GM18508 (cell line): ENCODE data around the gene LMAN2.
"Not testable (repeated sequence)": the region's sequence is repeated elsewhere in the genome, so short reads cannot be mapped to it uniquely, and the experiment has no call there.

Source experiments
- ATAC-seq: cut with Tn5 transposase; IDR thresholded peaks from one replicate; pipeline ENCODE4 v1.9.1; 2021; ENCODE audit warnings: moderate number of reproducible peaks; ENCODE audit not compliant: insufficient read depth, unreplicated experiment

Gene LMAN2

DNA sequence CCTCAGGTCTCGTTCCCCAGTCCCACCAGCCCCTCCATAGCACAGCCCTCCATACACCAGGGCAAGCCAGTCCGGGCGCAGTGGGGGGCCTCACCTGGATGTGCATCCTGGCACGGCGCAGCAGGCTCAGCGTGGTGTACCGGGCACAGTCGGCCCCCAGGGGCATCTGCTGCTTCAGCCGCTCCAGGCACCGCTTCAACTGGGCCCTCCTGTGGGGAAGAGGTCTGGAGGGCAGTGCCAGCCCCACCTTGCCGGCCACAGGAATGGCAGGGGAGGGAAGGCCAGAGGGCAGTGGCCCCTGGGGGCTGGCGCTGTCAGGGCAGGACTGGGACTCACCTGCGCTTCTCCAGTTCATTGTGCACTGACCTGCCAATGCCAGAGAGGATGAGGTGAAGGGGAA lies 41.1 kb downstream of the LMAN2 start:
- no peak for ATAC-seq

GRCh38 chr5:177309351-177310191 lies 41.9 kb downstream of the LMAN2 start:
- ATAC-seq, result no peak

DNA sequence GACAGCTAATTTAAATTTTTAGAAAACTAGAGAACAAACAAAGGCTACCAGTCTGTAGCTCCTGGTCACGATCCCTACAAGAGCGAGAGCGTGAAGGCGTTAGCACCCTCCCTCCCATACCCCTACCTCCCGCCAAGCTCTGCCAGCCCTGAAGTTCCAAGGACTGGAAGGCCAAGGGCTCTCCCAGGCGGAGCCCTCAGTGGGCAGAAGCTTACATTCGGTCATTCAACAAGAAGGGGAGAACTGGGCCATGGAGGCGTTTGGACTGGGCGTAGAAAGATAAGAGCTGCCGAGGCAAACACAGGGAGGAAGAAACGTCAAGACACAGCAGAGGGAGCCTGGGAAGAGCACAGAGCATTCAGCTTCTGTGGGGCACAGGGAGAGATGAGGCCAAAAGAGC lies 42.7 kb downstream of the LMAN2 start:
- ATAC-seq, result no peak

GRCh38 chr5:177307544-177308363 lies 43.7 kb downstream of the LMAN2 start:
- ATAC-seq, result no peak

- ATAC-seq, result no peak
Observed at GRCh38 chr5:177306674-177307543, 44.6 kb downstream of the LMAN2 start.

GRCh38 chr5:177306103-177306640 lies 45.3 kb downstream of the LMAN2 start:
- not testable (repeated sequence) for ATAC-seq

- ATAC-seq, result no peak
Observed at GRCh38 chr5:177304392-177305119, 46.9 kb downstream of the LMAN2 start.

GRCh38 chr5:177303925-177304391 lies 47.5 kb downstream of the LMAN2 start:
- no peak for ATAC-seq

GRCh38 chr5:177303121-177303924 lies 48.1 kb downstream of the LMAN2 start, which contains the start of the genes PRELID1 and RAB24:
TSS of gene PRELID1 (plus strand) at chr5:177303799. CDS start at chr5:177303986, 187 bp downstream.
TSS of gene RAB24 (minus strand) at chr5:177303719. CDS start at chr5:177303288, 431 bp downstream.
- ATAC-seq, result no peak

DNA sequence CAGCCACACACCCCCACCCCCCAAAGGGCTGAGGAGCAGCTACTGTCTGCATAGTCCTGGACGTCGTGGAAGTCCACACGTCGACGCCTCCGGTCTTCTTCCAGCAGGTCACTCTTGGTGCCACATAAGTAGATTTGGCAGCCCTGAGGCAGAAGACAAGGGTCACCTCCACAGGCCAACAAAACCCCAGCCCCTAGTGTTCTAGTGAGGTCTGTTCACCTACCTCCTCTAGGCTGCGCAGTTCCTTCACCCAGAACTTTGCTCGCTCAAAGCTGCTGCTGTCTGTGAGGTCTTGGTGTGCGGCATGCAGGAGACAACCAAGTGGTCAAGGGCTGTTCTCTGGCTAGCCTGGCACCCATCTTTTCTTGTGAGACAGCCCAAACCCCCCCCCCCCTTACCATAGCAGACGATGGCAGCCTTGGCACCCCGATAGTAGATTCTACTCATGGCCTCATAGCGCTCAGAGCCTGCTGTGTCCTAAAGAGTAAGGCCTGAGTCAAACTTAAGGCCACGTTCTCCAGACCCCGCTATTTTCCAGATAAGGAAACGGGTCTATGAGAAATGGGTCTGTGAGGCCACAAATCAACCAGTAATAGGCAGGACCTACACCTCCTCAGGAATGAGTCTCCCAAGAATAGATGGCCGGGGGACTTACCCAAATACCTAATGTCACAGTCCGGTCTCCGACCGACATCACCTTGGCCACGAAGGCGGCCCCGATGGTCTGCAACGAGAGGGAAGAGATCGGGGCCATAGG lies 48.9 kb downstream of the LMAN2 start:
- no peak for ATAC-seq

DNA sequence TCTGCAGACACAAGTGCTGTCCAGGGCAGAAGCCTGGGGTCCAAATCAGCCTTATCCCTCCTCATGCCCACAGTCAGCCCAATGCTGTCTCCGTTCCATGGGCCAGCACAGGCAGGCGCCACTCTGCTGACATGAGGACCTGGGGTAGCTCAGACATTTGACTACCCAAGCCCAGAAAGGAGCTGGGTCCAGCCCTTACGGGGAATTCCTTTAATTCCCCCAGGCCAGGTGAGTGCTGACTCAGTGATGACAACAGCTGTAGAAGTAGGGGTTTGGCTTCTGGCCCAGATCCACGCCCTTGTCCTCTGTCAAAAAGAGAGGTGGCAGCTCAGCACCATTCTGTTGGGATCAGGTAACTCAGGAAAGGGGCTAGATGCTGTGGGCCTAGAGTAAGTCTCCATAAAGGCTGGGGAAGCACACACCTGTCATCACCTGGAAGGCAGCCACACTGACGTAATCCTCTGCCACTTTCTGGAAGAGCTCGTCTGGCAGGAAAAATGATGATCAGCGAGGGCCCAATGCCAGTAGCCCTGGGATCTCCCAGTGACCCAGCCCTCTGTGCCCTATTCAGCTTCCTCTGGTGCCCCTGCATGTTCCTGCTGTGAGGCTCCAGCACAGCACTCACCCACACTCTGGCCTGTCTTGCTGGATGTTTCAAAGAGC lies 49.8 kb downstream of the LMAN2 start:
- no peak for ATAC-seq

- no peak for ATAC-seq
Observed at GRCh38 chr5:177300951-177301350, 50.5 kb downstream of the LMAN2 start.

GRCh38 chr5:177300236-177300880 lies 51.1 kb downstream of the LMAN2 start:
- no peak for ATAC-seq

- no peak for ATAC-seq
Observed at GRCh38 chr5:177299697-177300096, 51.8 kb downstream of the LMAN2 start.

DNA sequence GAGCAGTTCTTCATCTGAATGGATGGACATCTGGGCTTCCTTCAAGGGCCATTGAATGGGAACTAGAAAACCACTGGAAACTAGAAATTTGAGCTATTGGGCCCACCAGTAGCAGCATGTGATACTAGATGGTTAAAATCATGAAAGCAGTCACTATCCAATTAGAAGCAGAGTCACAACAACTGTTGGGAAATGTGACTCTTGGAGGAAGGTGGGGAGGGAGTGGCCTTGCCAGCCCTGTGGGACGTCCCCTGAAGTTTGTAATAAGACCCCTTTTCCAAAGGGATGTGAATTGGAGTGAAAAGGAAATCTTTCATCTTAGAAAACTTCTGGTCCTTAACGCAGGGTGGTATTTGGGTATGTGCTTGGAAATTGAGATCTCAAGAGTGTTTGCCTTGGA lies 53.5 kb downstream of the LMAN2 start:
- ATAC-seq, result no peak

DNA sequence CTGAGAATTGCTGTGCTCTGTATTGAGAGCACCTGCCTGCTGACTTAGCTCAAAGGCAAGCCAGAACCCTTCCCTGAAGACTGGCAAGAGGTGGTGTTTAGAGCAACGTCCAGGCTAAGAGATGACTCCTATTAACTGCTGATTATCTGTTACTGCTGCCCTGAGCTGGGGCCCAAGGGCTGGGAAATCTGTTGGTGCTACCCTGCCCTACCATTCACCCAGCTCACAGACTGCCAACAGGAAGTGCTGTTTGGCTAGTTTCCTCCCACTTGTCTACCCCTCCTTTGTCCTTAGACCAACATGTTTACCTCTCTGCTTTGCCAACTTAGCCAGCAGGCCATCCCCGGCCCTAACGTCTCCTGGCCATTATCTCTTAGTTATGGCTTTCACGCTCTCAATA lies 54.9 kb downstream of the LMAN2 start:
- ATAC-seq, result no peak

GRCh38 chr5:177295924-177296323 lies 55.5 kb downstream of the LMAN2 start:
- no peak for ATAC-seq
